GM10266 (cell line): Measurements from ENCODE around the gene SLC2A13.
A peak's percentile ranks its signal among the peaks of the same experiment; 100 is the strongest.

Experiments
- DNase-seq: peaks from one replicate; pipeline ENCODE4 v3.0.0; 2012; ENCODE audit errors: extremely low spot score
- CTCF ChIP-seq: IDR thresholded peaks from 2 replicates; pipeline ENCODE4 v1.5.1; 2012; ENCODE audit warnings: mild to moderate bottlenecking, low read depth; ENCODE audit not compliant: control insufficient read depth, insufficient read depth; ENCODE audit errors: missing control alignments

The SLC2A13 gene

GRCh38 chr12:40144023-40144422 is 38.1 kb upstream of the SLC2A13 start:
- DNase-seq: no peak

GRCh38 chr12:40142001-40142744 is 36.3 kb upstream of the SLC2A13 start:
- TF ChIP-seq CTCF: no peak
- no peak for DNase-seq

More at GRCh38 chr12:40144023-40144422, 38.1 kb upstream of the SLC2A13 start:
- no peak for TF ChIP-seq CTCF

- DNase-seq: no peak
Observed at GRCh38 chr12:40138526-40138925, 32.6 kb upstream of the SLC2A13 start.

GRCh38 chr12:40137252-40137651 is 31.4 kb upstream of the SLC2A13 start:
- peak; percentile 7 for DNase-seq
- TF ChIP-seq CTCF: no peak

More at GRCh38 chr12:40138526-40138925, 32.6 kb upstream of the SLC2A13 start:
- TF ChIP-seq CTCF: no peak

- TF ChIP-seq CTCF: no peak
- DNase-seq: no peak
Observed at GRCh38 chr12:40127408-40127807, 21.5 kb upstream of the SLC2A13 start.

GRCh38 chr12:40123496-40123895 is 17.6 kb upstream of the SLC2A13 start:
- DNase-seq: no peak
- TF ChIP-seq CTCF: no peak

GRCh38 chr12:40122842-40123241 is 17.0 kb upstream of the SLC2A13 start:
- no peak for DNase-seq
- no peak for TF ChIP-seq CTCF
